Common myeloid progenitor, CD34-positive (primary cell): ENCODE data around the gene PSMD4. TPM values are rescaled to one million over a fixed set of nuclear protein-coding genes. Genes with fewer than 3 reads are reported as not detected.
"Not testable (repeated sequence)": the region's sequence is repeated elsewhere in the genome, so short reads cannot be mapped to it uniquely, and the experiment has no call there.

Experiments
- CTCF ChIA-PET: fragments of 350-600 bp; sonication (Branson Sonifier 250); formaldehyde crosslinking; loops from one replicate; lab custom pipeline; 2021; ENCODE audit warnings: antibody characterized with exemption; lab: Charles Lee
- POLR2A ChIA-PET: fragments of 350-600 bp; sonication (Branson Sonifier 250); formaldehyde crosslinking; loops from one replicate; lab custom pipeline; 2021; ENCODE audit warnings: antibody characterized with exemption; lab: Charles Lee
- DNase-seq, 3 donors: peaks; one replicate each; pipeline versions ENCODE4 v3.0.0 to v3.0.0-alpha.2; 2013
- H3K27ac ChIP-seq, 2 experiments: 1 replicate in 1 of 2; 2 replicates in 1 of 2; pipeline ENCODE4 v1.7.0; 2013; ENCODE audit warnings: inconsistent platforms in 2 of 2, low read length in 2 of 2, mild to moderate bottlenecking in 2 of 2, low read depth in 1 of 2, moderate library complexity in 1 of 2; ENCODE audit not compliant: severe bottlenecking in 2 of 2, insufficient read depth in 1 of 2, poor library complexity in 1 of 2
- H3K27me3 ChIP-seq, 5 experiments: replicated peaks in 2 of 5; 1 replicate in 3 of 5; 2 replicates in 2 of 5; pipeline versions ENCODE4 v1.6.1 to v1.7.0; 2013; ENCODE audit warnings: low read length in 4 of 5, mild to moderate bottlenecking in 2 of 5, moderate library complexity in 2 of 5, inconsistent platforms in 1 of 5; ENCODE audit not compliant: insufficient read depth in 5 of 5, control insufficient read depth in 4 of 5
- H3K36me3 ChIP-seq, 4 experiments: 1 replicate in 2 of 4; 2 replicates in 2 of 4; pipeline versions ENCODE4 v1.6.1 to v1.7.0; 2013; ENCODE audit warnings: low read length in 3 of 4, control low read depth in 1 of 4, mild to moderate bottlenecking in 1 of 4; ENCODE audit not compliant: control insufficient read depth in 4 of 4, insufficient read depth in 4 of 4
- H3K4me1 ChIP-seq, 4 experiments: 1 replicate in 3 of 4; 2 replicates in 1 of 4; pipeline versions ENCODE4 v1.6.1 to v1.7.1; 2013; ENCODE audit warnings: low read length in 3 of 4, mild to moderate bottlenecking in 3 of 4, control low read depth in 1 of 4, inconsistent platforms in 1 of 4, moderate library complexity in 1 of 4; ENCODE audit not compliant: control insufficient read depth in 4 of 4, insufficient read depth in 4 of 4; ENCODE audit errors: control extremely low read depth in 1 of 4
- H3K4me3 ChIP-seq, 7 experiments: 1 replicate in 4 of 7; 2 replicates in 3 of 7; pipeline versions ENCODE4 v1.5.1 to v1.7.0; 2013; ENCODE audit warnings: mild to moderate bottlenecking in 7 of 7, low read length in 6 of 7, moderate library complexity in 6 of 7, inconsistent platforms in 2 of 7, low read depth in 2 of 7, control low read depth in 1 of 7; ENCODE audit not compliant: insufficient read depth in 4 of 7, control insufficient read depth in 1 of 7; ENCODE audit errors: extremely low read depth in 1 of 7
- H3K9me3 ChIP-seq, 5 experiments: 1 replicate in 4 of 5; 2 replicates in 1 of 5; pipeline versions ENCODE4 v1.6.1 to v1.7.1; 2013; ENCODE audit warnings: low read length in 4 of 5, mild to moderate bottlenecking in 2 of 5, inconsistent platforms in 1 of 5, low read depth in 1 of 5, moderate library complexity in 1 of 5; ENCODE audit not compliant: control insufficient read depth in 4 of 5, insufficient read depth in 2 of 5; ENCODE audit errors: control extremely low read depth in 1 of 5
- WGBS: methylation state at CpG from one replicate; pipeline ENCODE4 v1.1.5; 2013; ENCODE audit not compliant: insufficient coverage; 5-methylcytosine and 5-hydroxymethylcytosine counted together
- polyA plus RNA-seq: library from polyadenylated mRNA; unstranded; fragments of 120-200 nt; gene quantifications from one replicate; pipeline ENCODE4 v1.2.1, GENCODE V29; 2013

Gene PSMD4
- 114 TPM for polyA plus RNA-seq

GRCh38 chr1:151254217-151255213 is at the start of gene PSMD4:
Gene PSMD4, plus strand, starts transcription at chr1:151254734. Its CDS starts 49 bp downstream, at chr1:151254783.
- Histone ChIP-seq H3K27ac (peak within 1 kb of the TSS; percentile 80 to 90), H3K9me3 (no peaks in the 10 kb centered on the region), H3K4me3 (peak within 1 kb of the TSS; percentile 80 to 99 (median 98)), H3K27me3 (no peaks in the 10 kb centered on the region), H3K4me1 (peaks cover 5 to 12% (median 11%) of the 10 kb centered on the region in 4 experiments), H3K36me3 (peaks cover 0 to 9% (median 3%) of the 10 kb centered on the region in 4 experiments)
- WGBS, result 5% methylated on average over 41 of the region's 56 CpGs
- ChIA-PET CTCF (interaction anchor here (1.3 to 1.9 kb wide), 2 partner anchors 27 to 79 kb away, joined by 4 to 7 read pairs; partner anchors contain the start of genes TMOD4 and ZNF687), POLR2A (interaction anchor here (1.5 kb wide), 1 partner anchor 27 kb away, joined by 5 read pairs; no protein-coding TSS in a partner anchor)
- peak; percentile 97 to 98 (median 98) for DNase-seq

- WGBS, result 98% methylated on average over 12 of the region's 12 CpGs
- H3K4me1 ChIP-seq, result peaks cover 4 to 21% (median 16%) of the 10 kb centered on the region in 4 experiments
- not testable (repeated sequence) for H3K4me3 ChIP-seq, DNase-seq, H3K27me3 ChIP-seq, H3K27ac ChIP-seq, H3K9me3 ChIP-seq
- ChIA-PET POLR2A (interaction anchor here (0.6 kb wide), 1 partner anchor 14 kb away, joined by 3 read pairs; no protein-coding TSS in a partner anchor), CTCF (interaction anchor here (0.7 kb wide), 1 partner anchor 45 kb away, joined by 3 read pairs; no protein-coding TSS in a partner anchor)
- peaks cover 8 to 33% (median 21%) of the 10 kb centered on the region in 4 experiments for H3K36me3 ChIP-seq
Measured at GRCh38 chr1:151205381-151205965, 49.1 kb upstream of the PSMD4 start.

- H3K27ac ChIP-seq, result no peak overlapping the region
- POLR2A ChIA-PET, result no interaction called here
- no peaks in the 10 kb centered on the region for H3K4me1 ChIP-seq
- 80% methylated on average over 1 of the region's 1 CpG for WGBS
- no peak overlapping the region for H3K4me3 ChIP-seq
- no peaks in the 10 kb centered on the region for H3K9me3 ChIP-seq
- H3K36me3 ChIP-seq, result peaks cover 6 to 33% (median 21%) of the 10 kb centered on the region in 4 experiments
- no peak for DNase-seq
- CTCF ChIA-PET, result interaction anchor here (1.2 kb wide), 1 partner anchor 16 kb away, joined by 3 read pairs; no protein-coding TSS in a partner anchor
- no peaks in the 10 kb centered on the region for H3K27me3 ChIP-seq
Measured at GRCh38 chr1:151210830-151211229, 43.7 kb upstream of the PSMD4 start.

- Histone ChIP-seq H3K9me3 (no peaks in the 10 kb centered on the region), H3K4me1 (no peaks in the 10 kb centered on the region), H3K36me3 (peaks cover 5 to 26% (median 16%) of the 10 kb centered on the region in 4 experiments), H3K4me3 (no peak overlapping the region), H3K27ac (no peak overlapping the region), H3K27me3 (no peaks in the 10 kb centered on the region)
- ChIA-PET CTCF (interaction anchor here (0.6 to 1.9 kb wide), 9 partner anchors 13 to 1803 kb away, joined by 3 to 6 read pairs (median 3); no protein-coding TSS in a partner anchor), POLR2A (no interaction called here)
- no peak for DNase-seq
- 95% methylated on average over 7 of the region's 15 CpGs for WGBS
Measured at GRCh38 chr1:151211972-151212705, 42.4 kb upstream of the PSMD4 start.

GRCh38 chr1:151213560-151213959 is 41.0 kb upstream of the PSMD4 start:
- no peaks in the 10 kb centered on the region for H3K4me1 ChIP-seq
- H3K36me3 ChIP-seq, result peaks cover 5 to 18% (median 9%) of the 10 kb centered on the region in 4 experiments
- ChIA-PET POLR2A (no interaction called here), CTCF (interaction anchor here (1.0 kb wide), 1 partner anchor 14 kb away, joined by 4 read pairs; no protein-coding TSS in a partner anchor)
- no peak overlapping the region for H3K4me3 ChIP-seq
- WGBS, result no CpG with 5 or more reads among the region's 2 CpGs
- H3K27me3 ChIP-seq, result no peaks in the 10 kb centered on the region
- no peaks in the 10 kb centered on the region for H3K9me3 ChIP-seq
- no peak for DNase-seq
- H3K27ac ChIP-seq, result no peak overlapping the region

GRCh38 chr1:151221616-151222015 is 32.9 kb upstream of the PSMD4 start:
- H3K4me1 ChIP-seq, result no peaks in the 10 kb centered on the region
- no peaks in the 10 kb centered on the region for H3K9me3 ChIP-seq
- H3K27me3 ChIP-seq, result no peaks in the 10 kb centered on the region
- H3K4me3 ChIP-seq, result no peak overlapping the region
- no CpG with 5 or more reads among the region's 1 CpG for WGBS
- no peak overlapping the region for H3K27ac ChIP-seq
- H3K36me3 ChIP-seq, result peaks cover 6 to 25% (median 15%) of the 10 kb centered on the region in 4 experiments
- CTCF ChIA-PET, result no interaction called here
- DNase-seq, result no peak
- POLR2A ChIA-PET, result no interaction called here
